PFSK-1 (cell line): Measurements from ENCODE around the gene SSU72.

ENCODE experiments used
- FOXP2 ChIP-seq: optimal IDR thresholded peaks from 2 replicates; pipeline ENCODE3; 2011; ENCODE audit warnings: borderline replicate concordance, control low read depth, inconsistent platforms; ENCODE audit not compliant: insufficient read depth; ENCODE audit errors: extremely low read length, extremely low read depth
- POLR2AphosphoS5 ChIP-seq: IDR thresholded peaks from 2 replicates; pipeline ENCODE4 v1.6.1; 2012; ENCODE audit warnings: low read depth, mild to moderate bottlenecking, control low read depth, low read length, moderate library complexity
- SIN3A ChIP-seq: IDR thresholded peaks from 2 replicates; pipeline ENCODE4 v1.6.1; 2012; ENCODE audit warnings: mild to moderate bottlenecking, low read length, moderate library complexity, borderline replicate concordance; ENCODE audit not compliant: insufficient read depth
- TAF1 ChIP-seq: IDR thresholded peaks from 2 replicates; pipeline ENCODE4 v1.6.1; 2012; ENCODE audit warnings: low read length, control low read depth, borderline replicate concordance; ENCODE audit not compliant: insufficient read depth
- TF ChIP-seq, protein P1 (sequence below), 2 experiments: IDR thresholded peaks; 2 replicates each; pipeline versions ENCODE4 v1.6.1 to v1.8.0; 2011 to 2012; ENCODE audit warnings: low read depth in 2 of 2, low read length in 2 of 2, control low read depth in 1 of 2, inconsistent platforms in 1 of 2, mild to moderate bottlenecking in 1 of 2, moderate library complexity in 1 of 2; ENCODE audit not compliant: insufficient read depth in 1 of 2

SSU72 gene

DNA sequence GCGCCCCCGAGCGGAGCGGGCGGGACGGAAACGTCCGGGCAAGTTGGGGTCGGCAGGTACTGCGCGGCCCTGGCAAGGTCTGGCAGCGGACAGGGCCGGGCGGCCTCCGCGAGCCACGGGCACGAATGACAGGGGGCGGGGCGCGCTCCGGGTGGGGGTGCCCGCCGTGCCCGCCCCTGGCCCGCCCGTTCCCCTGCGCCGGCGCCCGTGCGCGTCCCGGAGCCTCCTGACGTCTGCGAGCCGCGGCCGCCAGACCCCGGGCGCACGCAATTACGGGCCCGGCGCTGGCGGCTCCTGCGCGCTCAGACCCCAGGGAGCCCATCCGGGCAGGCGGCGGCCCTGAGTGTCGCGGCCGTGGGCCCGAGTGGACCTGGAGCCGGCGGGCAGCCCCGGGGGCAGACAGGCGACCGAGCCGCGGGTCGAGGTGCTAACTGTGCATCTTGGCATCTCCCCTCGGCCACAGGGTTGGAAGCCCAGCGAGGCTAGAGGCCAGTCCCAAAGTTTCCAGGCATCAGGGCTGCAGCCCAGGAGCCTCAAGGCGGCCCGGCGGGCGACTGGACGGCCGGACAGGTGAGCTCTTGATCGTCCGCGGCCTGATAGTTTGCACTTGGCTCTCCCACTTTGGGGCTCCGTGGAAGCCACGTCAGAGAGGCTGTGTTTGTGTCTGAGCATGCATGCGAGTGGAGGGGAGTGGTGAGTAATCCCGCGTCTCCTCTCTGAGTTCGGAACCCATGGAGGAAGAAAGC is 41.6 kb upstream of the SSU72 start:
- TF ChIP-seq POLR2AphosphoS5: no peak
- TF ChIP-seq TAF1: no peak
- TF ChIP-seq SIN3A: no peak
- TF ChIP-seq, protein P1, sequence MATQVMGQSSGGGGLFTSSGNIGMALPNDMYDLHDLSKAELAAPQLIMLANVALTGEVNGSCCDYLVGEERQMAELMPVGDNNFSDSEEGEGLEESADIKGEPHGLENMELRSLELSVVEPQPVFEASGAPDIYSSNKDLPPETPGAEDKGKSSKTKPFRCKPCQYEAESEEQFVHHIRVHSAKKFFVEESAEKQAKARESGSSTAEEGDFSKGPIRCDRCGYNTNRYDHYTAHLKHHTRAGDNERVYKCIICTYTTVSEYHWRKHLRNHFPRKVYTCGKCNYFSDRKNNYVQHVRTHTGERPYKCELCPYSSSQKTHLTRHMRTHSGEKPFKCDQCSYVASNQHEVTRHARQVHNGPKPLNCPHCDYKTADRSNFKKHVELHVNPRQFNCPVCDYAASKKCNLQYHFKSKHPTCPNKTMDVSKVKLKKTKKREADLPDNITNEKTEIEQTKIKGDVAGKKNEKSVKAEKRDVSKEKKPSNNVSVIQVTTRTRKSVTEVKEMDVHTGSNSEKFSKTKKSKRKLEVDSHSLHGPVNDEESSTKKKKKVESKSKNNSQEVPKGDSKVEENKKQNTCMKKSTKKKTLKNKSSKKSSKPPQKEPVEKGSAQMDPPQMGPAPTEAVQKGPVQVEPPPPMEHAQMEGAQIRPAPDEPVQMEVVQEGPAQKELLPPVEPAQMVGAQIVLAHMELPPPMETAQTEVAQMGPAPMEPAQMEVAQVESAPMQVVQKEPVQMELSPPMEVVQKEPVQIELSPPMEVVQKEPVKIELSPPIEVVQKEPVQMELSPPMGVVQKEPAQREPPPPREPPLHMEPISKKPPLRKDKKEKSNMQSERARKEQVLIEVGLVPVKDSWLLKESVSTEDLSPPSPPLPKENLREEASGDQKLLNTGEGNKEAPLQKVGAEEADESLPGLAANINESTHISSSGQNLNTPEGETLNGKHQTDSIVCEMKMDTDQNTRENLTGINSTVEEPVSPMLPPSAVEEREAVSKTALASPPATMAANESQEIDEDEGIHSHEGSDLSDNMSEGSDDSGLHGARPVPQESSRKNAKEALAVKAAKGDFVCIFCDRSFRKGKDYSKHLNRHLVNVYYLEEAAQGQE (IDR thresholded peaks at IDR 0.05; ENCODE audit: insufficient read depth in 1 of 2, low read depth in 2 of 2, low read length in 2 of 2): no peak
- no peak for TF ChIP-seq FOXP2

DNA sequence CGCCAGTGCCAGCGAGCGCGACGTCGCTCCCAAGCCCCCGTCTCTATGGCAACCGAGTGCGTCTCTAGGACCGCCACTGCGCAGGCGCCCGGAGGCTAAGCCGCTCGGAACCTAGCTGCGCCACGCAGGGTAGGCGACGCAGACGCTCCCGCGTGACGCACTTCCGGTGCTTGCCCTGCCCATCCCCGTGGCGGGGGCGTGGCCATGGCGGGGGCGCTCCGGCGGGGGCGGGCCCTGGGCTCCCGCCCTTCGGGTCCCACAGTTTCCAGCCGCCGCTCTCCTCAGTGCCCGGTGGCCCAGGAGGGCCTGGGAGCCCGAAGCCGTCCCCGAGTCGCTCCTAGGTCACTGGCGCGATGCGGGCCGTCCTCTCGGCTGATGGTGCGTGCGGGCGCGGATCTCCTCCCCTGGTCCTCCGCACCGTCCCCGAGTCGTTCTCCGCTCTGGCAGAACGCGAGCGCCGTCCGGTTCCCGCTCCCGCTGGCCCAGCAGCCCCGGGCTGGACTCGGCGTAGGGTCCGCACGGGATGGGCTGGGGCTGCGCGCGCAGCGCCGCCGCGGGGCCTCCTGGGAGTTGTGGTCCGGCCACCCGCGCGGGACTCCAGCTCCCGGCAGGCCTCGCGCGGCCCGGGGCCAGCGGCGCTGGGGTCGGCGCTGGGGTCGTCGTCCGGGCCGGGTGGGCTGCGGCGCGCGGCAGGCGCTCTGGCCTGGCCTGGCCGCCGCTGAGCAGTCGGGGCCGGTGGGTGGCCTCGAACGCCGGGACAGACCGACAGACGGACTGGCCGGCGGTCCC is 40.8 kb upstream of the SSU72 start, which contains the start of gene MIB2:
Gene MIB2 (plus strand): TSS at position 245 of the 789 bp plus-strand sequence. CDS start 7,953 bp downstream, outside the sequence.
- TF ChIP-seq TAF1 (peak; percentile 40; the same call in 1 of the 2 replicates), POLR2AphosphoS5 (peak; percentile 86), SIN3A (0 out of 2 replicates have a peak, but pooled peaks have one; percentile 33), FOXP2 (peak; percentile 96)
- TF ChIP-seq, protein P1 (IDR thresholded peaks at IDR 0.05; ENCODE audit: insufficient read depth in 1 of 2, low read depth in 2 of 2, low read length in 2 of 2): no peak

DNA sequence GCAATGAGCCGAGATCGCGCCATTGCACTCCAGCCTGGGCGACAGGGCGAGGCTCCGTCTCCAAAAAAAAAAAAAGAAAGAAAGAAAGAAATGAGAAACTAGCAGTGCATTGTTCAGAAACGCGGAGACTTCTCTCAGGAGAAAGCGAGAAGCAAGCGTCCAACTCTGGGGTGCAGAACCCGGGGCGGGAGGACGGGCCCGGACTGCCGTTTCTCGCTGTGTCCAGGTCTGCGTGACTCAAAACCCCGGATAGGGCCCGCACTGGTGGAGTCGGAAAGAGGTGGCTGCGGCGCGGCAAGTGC is 40.2 kb upstream of the SSU72 start:
- TF ChIP-seq TAF1: no peak
- TF ChIP-seq FOXP2: no peak
- no peak for TF ChIP-seq SIN3A
- TF ChIP-seq, protein P1 (IDR thresholded peaks at IDR 0.05; ENCODE audit: insufficient read depth in 1 of 2, low read depth in 2 of 2, low read length in 2 of 2): no peak
- TF ChIP-seq POLR2AphosphoS5: no peak

DNA sequence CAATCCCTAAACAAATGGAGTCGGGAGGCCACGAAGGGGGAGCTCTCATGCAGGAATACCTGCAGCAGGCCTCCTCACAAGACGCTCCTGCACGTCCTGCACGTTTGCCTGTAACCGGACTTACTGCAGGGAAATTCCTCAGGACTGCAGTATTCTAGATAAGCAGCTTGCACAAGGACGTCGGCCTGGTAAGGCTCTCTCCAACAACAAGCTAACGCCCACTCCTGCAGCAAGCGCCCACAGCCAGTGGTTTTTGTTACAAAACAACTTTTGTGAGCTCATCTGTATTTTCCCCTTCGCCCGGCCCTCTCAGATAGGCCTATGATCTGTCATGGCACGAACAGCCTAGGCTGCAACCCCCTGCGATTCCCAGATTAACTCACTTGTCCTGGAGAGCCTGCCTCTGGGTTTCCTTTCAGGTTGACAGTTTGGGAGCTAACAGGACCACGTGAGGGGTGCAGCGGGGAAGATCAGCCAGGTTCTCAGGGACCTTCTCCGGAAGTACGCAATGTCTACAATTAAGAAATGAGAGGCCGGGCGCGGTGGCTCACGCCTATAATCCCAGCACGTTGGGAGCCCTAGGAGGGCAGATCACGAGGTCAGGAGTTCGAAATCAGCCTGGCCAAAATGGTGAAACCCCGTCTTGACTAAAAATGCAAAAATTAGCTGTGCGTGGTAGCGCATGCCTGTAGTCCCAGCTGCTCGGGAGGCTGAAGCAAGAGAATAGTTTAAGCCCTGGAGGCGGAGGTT is 39.7 kb upstream of the SSU72 start:
- TF ChIP-seq SIN3A (no peak), TAF1 (no peak), POLR2AphosphoS5 (no peak), FOXP2 (no peak)
- TF ChIP-seq, protein P1 (IDR thresholded peaks at IDR 0.05; ENCODE audit: insufficient read depth in 1 of 2, low read depth in 2 of 2, low read length in 2 of 2): no peak
